NCI-H2227 (cell line): ENCODE measurements around the gene SLC18A2.
A peak's percentile ranks its signal among the peaks of the same experiment; 100 is the strongest.

Source experiments
- DNase-seq: peaks from one replicate; lab custom pipeline; 2025; ENCODE audit not compliant: unreplicated experiment; lab: John Stamatoyannopoulos, UW

The SLC18A2 gene

DNA sequence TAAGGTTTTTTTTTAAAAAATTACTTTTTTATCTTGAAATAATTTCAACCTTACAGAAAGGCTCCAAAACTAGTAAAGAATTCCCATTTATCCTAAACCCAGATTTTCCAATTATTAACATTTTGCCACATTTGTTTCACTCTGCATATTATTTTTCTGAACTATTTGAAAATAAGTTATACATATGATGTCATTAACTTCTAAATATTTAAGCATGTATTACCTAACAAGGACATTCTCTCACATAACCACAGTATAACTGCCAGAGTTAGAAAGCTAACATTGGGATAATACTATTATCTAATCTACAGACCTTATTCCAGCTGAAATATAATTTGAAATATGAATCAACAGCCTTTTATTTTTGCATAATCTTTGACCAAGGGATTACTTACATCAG lies 65.8 kb downstream of the SLC18A2 start:
- DNase-seq, result no peak

DNA sequence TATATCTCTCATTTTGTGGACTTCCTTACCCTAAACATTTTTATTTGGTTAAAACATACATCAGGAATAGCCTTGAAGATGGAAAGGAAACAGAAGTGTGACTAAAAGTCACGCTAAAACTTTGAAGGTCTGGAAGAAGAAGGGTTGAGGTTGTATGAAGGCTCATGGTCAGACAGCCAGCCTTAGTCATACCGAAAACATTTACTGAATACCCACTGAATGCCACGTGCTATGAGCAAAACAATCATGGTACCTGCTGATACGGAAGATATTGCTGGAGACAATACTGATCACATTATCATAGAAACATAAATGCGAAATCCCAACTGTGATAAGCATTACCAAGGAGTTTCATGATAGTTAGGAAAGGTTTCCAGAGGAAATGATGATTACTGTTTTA lies 70.3 kb downstream of the SLC18A2 start:
- no peak for DNase-seq

DNA sequence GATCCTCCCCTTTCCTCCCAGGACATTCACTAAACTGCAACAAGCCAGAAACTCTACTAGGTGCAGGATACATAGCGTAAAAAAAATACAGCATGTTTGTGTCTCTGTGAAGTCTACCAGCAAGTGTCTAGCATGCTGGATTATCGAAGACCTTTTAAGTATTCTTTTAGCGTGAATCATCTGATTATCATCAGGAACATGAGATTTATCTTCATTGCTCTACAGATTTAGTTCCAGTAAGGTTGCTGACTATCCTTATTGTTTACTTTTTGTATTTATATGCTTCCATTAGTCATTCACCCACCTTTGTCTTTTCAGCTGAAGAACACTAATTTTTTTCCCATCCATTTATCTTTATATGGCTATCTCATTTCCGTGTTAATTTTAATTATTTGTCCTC lies 71.5 kb downstream of the SLC18A2 start:
- DNase-seq, result no peak

DNA sequence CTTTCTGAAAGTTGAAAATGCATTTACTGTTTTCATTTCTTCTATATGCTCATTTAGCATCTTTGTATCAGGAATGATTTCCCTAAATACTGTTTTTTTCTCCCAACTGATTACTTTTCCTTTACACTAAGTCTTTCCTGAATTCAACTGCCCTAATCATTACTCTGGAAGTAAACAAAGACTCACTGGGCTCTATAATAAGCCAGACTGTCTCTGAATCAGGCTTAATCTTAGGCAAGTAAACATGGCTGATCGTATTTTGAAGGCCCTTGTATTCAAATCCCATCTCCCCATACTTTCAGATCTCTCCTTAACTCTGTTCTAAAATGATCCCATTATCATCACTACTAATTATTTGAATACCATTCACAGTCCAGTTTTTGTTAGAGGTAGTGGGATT lies 72.7 kb downstream of the SLC18A2 start:
- no peak for DNase-seq

DNA sequence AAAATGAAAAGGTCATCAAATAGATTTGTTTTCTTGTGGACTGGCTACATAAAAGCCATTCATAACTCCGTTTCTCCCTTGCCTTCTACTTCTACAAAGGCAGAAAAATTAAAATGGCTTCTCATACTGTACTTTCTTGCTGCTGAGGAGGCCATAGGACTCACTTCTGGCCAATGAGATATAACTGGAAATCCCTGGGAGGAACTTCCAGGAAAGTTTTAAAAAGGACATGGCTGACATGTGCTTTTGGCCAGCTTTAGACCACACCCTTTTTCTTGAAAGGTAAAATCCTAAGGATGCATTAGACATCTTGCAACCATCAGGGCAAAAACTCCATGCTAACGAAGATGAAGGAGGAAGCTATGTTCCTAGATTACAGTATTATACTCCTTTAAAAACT lies 75.8 kb downstream of the SLC18A2 start:
- no peak for DNase-seq

DNA sequence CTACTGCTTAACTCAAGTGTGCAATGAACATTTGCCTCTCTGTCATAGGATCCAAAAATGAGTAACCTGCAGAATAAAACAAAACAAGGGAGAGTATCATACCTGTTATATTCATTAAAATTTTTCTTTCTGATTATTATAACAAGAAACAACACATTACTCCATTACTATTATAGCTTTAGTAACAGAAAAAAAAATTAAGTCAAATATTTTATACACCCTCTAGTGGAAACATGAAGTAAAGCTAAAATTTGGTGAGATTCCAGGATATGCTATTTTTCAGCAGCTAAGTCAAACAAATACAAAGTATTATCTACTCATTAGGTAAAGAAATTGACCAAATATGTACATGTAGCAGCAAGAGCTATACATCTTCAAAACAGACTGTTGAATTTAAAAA lies 78.0 kb downstream of the SLC18A2 start:
- no peak for DNase-seq

DNA sequence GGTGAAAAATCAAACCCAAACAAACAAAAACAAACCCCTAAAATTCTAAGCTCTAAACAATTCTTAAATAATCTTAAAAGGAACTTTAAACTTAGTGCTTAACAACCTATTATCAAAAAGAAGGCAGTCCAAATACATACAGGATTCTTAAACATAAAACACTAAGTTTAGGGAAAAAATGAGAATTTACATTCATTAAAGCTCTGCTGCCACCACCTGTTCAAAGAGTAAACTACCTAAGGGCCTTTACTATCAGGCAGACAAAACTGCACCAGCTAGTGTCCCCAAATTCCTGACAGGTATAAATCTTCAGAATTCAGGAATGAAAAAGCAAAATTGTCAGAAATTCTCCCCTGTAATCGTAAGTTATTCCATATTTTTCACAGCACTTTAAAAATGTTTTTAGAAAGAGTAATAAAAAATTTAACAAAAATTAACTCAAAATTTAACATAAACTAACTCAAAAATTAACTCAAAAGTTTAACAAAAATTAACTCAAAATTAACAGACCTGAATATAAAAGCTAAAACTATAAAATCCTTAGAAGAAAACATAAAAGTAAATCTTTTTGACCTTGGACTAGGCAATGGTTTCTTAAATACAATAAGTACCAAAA lies 79.2 kb downstream of the SLC18A2 start:
- peak; percentile 26 for DNase-seq

DNA sequence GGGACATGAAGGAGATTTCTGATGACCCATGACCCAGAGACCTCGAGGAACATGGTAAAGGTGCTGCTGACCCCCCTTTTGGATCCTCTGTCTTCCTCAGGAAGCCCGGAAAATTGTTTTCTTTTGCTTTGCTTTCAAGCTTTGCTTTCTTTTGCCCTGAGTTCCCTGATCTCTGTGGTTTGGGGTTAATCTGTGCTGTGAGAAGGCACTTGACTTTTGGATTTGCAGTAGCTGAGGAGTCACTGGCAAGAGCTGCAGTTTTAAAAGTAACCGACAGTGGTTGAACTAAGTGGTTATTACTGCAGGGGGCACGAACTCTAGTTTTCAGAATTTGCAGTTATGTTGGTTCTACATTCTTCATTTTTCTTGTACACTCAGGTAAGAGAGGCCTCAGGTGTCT lies 81.3 kb downstream of the SLC18A2 start:
- DNase-seq, result no peak

DNA sequence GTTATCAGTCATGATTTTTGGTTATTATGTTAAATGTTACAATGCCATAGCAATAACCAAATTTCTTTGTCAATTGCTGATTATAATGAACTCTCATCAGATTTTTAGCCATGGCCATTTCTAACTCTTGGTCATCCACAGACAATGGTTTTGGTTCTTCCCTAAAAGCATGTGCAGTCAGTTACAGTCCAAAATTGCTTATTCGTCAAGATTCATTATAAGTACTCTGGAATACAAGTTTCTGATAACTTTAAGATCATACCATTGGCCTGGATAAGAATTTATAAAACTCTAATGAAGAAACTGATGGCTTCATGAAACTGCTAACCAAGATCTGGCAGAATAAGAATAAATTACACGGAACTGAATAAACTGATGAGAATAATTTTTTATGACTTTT lies 83.5 kb downstream of the SLC18A2 start:
- DNase-seq, result no peak

DNA sequence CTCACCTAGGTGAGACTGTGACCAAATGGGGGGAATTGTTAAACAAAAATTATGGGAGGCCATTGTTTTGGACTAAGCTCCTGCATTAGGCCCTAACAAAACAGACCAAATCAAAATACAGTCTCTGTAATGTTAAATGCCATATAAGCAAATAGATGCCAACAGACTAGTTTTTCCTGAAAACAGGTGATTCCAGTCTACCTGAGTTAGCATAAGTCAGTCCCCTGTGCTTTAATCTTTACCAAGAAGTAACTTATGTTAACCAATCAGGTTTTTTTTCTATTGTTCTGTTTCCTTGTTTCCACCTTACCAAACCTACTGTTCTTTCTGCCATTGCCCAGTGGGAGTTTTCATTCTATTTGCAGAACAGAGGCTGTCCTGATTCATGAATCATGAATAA lies 86.3 kb downstream of the SLC18A2 start:
- no peak for DNase-seq
